NT2/D1 (cell line): Measurements from ENCODE around the gene SETD7.

Source experiments
- DNase-seq: peaks from one replicate; pipeline ENCODE4 v3.0.0-alpha.2; 2011; ENCODE audit warnings: low read depth, low spot score
- H3K27me3 ChIP-seq: 2 replicates; pipeline ENCODE4 v1.6.0; 2011; ENCODE audit warnings: mild to moderate bottlenecking; ENCODE audit not compliant: insufficient read length, insufficient read depth
- H3K36me3 ChIP-seq: 2 replicates; pipeline ENCODE4 v1.6.1; 2011; ENCODE audit warnings: mild to moderate bottlenecking, low read length, mixed read lengths; ENCODE audit not compliant: insufficient read depth, insufficient read length
- H3K4me1 ChIP-seq: 2 replicates; pipeline ENCODE4 v1.5.1; 2011; ENCODE audit not compliant: insufficient read depth, insufficient read length
- H3K4me3 ChIP-seq: 2 replicates; pipeline ENCODE4 v1.5.1; 2011; ENCODE audit warnings: low read depth; ENCODE audit not compliant: insufficient read length
- H3K9ac ChIP-seq: 2 replicates; pipeline ENCODE4 v1.6.0; 2011; ENCODE audit warnings: low read depth; ENCODE audit not compliant: insufficient read length
- H3K9me3 ChIP-seq: 2 replicates; pipeline ENCODE4 v1.5.1; 2011; ENCODE audit warnings: mild to moderate bottlenecking, low read length; ENCODE audit not compliant: insufficient read depth
- SUZ12 ChIP-seq: IDR thresholded peaks from 2 replicates; pipeline ENCODE4 v1.6.1; 2011; ENCODE audit not compliant: insufficient read length, insufficient read depth; ENCODE audit errors: extremely low read depth
- YY1 ChIP-seq: IDR thresholded peaks from 2 replicates; pipeline ENCODE4 v1.6.1; 2011; ENCODE audit not compliant: insufficient read length, insufficient read depth
- ZNF274 ChIP-seq: IDR thresholded peaks from 2 replicates; pipeline ENCODE4 v1.6.1; 2011; ENCODE audit warnings: mild to moderate bottlenecking, low read depth, low read length

SETD7 gene

GRCh38 chr4:139599076-139599475, 43.1 kb upstream of the SETD7 start:
- Histone ChIP-seq H3K9me3 (no peaks in the 10 kb centered on the region), H3K36me3 (no peaks in the 10 kb centered on the region), H3K27me3 (no peaks in the 10 kb centered on the region), H3K4me1 (no peaks in the 10 kb centered on the region), H3K9ac (no peak overlapping the region), H3K4me3 (no peak overlapping the region)
- TF ChIP-seq YY1 (no peak), ZNF274 (no peak)
- no peak for DNase-seq

DNA sequence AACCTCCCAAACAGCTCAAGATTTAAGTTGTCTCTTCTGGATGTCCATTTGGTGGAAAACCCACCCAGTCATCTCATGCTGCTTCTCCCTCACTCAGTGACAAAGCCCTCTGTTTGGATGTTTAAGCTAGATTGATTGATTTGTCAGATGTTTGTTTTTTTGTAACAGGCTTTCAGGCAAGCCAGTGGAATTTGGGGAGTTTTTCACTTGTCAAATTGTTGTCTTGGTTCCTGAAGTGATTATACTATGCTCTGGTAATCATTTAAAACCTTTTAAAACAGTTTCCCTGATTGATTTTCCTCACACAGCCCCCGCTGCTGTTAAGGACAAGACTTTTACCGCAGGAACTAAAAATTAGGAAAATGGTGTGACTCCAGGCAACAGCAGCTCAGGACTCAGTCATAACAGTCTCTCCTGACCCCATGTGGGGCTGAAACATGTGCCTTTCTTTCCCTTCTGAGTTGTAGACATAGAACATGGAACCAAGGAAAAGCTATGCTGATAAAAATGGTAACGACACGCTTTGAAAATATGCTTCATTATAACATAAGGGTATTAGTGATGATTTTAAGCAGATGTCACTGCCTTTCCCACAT, 40.8 kb upstream of the SETD7 start:
- H3K4me3 ChIP-seq = no peak overlapping the region
- no peaks in the 10 kb centered on the region for H3K4me1 ChIP-seq
- no peak overlapping the region for H3K9ac ChIP-seq
- H3K27me3 ChIP-seq = no peaks in the 10 kb centered on the region
- DNase-seq = no peak
- H3K36me3 ChIP-seq = no peaks in the 10 kb centered on the region
- TF ChIP-seq SUZ12 (no peak), ZNF274 (no peak), YY1 (no peak)
- H3K9me3 ChIP-seq = no peaks in the 10 kb centered on the region

- no peak for DNase-seq
These were observed 40.1 kb upstream of the SETD7 start for GRCh38 chr4:139596034-139596683.

GRCh38 chr4:139594591-139595185, 38.7 kb upstream of the SETD7 start:
- TF ChIP-seq ZNF274 (no peak), YY1 (no peak), SUZ12 (no peak)
- DNase-seq = no peak
- no peak overlapping the region for H3K9ac ChIP-seq
- no peaks in the 10 kb centered on the region for H3K36me3 ChIP-seq
- H3K4me3 ChIP-seq = no peak overlapping the region
- H3K9me3 ChIP-seq = no peaks in the 10 kb centered on the region
- H3K27me3 ChIP-seq = no peaks in the 10 kb centered on the region
- no peaks in the 10 kb centered on the region for H3K4me1 ChIP-seq

More at GRCh38 chr4:139596034-139596683, 40.1 kb upstream of the SETD7 start:
- TF ChIP-seq ZNF274 (no peak), YY1 (no peak), SUZ12 (no peak)
- Histone ChIP-seq H3K36me3 (no peaks in the 10 kb centered on the region), H3K4me3 (no peak overlapping the region), H3K27me3 (no peaks in the 10 kb centered on the region), H3K9ac (no peak overlapping the region), H3K9me3 (no peaks in the 10 kb centered on the region), H3K4me1 (no peaks in the 10 kb centered on the region)

DNA sequence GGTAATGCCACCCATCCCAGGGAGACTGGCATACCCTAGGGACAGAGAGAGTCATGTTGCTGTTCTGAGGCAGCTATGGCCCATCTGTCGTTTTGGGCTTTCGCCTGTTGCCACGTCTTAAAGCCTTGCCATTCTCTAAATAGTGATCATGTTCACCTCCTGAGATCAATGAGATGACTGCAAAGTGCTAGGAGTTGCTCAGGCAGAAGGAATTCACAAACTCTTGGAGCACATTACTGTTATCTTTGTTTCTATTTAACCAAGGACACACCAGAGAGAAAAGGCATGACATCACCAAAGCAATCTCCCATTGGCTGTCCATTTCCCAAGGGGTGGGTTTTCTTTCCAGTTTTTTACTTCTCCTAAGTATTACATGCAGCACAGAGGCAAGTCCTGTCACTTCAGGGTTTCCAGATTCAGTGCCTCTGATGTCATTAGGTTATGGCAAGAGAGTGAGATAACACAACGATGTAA, 37.1 kb upstream of the SETD7 start:
- H3K4me1 ChIP-seq = no peaks in the 10 kb centered on the region
- DNase-seq = no peak
- no peaks in the 10 kb centered on the region for H3K36me3 ChIP-seq
- no peaks in the 10 kb centered on the region for H3K9me3 ChIP-seq
- no peaks in the 10 kb centered on the region for H3K27me3 ChIP-seq
- H3K4me3 ChIP-seq = no peak overlapping the region
- H3K9ac ChIP-seq = no peak overlapping the region
- TF ChIP-seq YY1 (no peak), ZNF274 (no peak), SUZ12 (no peak)

DNA sequence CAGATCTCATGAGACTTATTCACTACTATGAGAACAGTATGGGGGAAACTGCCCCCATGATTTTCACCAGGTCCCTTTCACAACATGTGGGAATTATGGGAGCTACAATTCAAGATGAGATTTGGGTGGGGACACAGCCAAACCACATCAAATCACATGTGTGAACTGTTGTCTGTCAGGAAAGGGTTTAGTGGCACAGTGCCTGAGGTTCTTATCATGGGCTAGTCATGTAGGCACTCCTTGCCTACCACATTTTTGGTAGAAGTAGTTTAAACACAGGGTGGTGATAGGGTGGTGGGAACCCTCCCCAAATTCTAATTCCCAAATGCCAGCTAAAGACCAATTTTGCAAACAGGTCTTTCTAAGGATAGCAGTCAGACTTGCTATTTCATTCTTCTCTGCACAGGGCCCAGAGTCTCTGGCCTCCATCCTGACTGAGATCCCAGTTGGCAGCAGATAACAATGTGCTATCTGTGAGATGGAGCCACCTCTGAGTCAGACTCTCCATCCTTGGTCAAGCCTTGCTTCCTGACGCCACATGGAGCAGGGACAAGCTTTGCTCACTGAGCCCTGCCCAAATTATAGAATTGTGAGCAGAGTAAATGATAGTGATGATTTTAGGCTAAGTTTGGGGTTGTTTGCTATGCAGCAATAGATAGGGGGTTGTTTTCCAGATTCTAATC, 33.5 kb upstream of the SETD7 start:
- Histone ChIP-seq H3K4me3 (no peak overlapping the region), H3K9ac (no peak overlapping the region), H3K27me3 (no peaks in the 10 kb centered on the region), H3K9me3 (no peaks in the 10 kb centered on the region), H3K4me1 (no peaks in the 10 kb centered on the region), H3K36me3 (no peaks in the 10 kb centered on the region)
- TF ChIP-seq YY1 (no peak), SUZ12 (no peak), ZNF274 (no peak)
- DNase-seq = no peak

DNA sequence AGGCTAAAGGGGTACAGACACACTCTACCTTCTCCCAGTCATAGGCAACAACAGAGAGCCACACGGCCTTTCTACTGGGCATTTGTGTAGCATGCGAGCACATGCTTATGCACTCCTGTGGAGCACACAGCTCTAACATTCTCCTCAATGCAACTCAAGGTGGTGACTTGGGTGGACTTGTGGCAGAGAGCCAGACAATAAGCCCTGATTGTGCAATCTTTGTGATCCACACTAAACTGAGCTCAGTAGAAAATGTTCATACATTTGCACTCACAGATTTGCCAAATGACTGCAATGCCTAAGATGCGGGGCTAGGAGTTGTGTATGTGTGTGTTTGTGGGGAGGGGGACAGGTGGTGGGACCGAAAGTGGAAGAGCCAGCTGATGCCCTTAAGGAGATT, 31.4 kb upstream of the SETD7 start:
- no peak for TF ChIP-seq YY1
- TF ChIP-seq SUZ12 = no peak
- TF ChIP-seq ZNF274 = no peak
- Histone ChIP-seq H3K9ac (no peak overlapping the region), H3K36me3 (no peaks in the 10 kb centered on the region), H3K4me3 (no peak overlapping the region), H3K27me3 (no peaks in the 10 kb centered on the region), H3K4me1 (no peaks in the 10 kb centered on the region), H3K9me3 (no peaks in the 10 kb centered on the region)
- no peak for DNase-seq
